Neural crest cell (in vitro differentiated cells): ENCODE measurements around the gene TXLNB. TPM values are rescaled to one million over a fixed set of nuclear protein-coding genes. Genes with fewer than 3 reads are reported as not detected.

ENCODE experiments used
- DNase-seq: peaks from one replicate; pipeline ENCODE4 v3.0.0; 2021; ENCODE audit warnings: low read depth, mixed read lengths, low spot score
- H3K27ac Mint-ChIP-seq: one replicate; pipeline ENCODE4 v1.8.0; 2021; ENCODE audit warnings: mild to moderate bottlenecking, mixed read lengths; ENCODE audit not compliant: unreplicated experiment
- H3K27me3 Mint-ChIP-seq: 2 replicates; pipeline ENCODE4 v1.8.0; 2021; ENCODE audit warnings: low read depth, mild to moderate bottlenecking, mixed read lengths
- H3K36me3 Mint-ChIP-seq: 2 replicates; pipeline ENCODE4 v1.8.0; 2021; ENCODE audit warnings: low read depth, mild to moderate bottlenecking, mixed read lengths
- H3K4me1 Mint-ChIP-seq: 2 replicates; pipeline ENCODE4 v1.8.0; 2021; ENCODE audit warnings: mixed read lengths
- H3K4me3 Mint-ChIP-seq: one replicate; pipeline ENCODE4 v1.8.0; 2021; ENCODE audit warnings: mild to moderate bottlenecking, mixed read lengths
- H3K9me3 Mint-ChIP-seq: 2 replicates; pipeline ENCODE4 v1.8.0; 2021; ENCODE audit warnings: mixed read lengths
- CTCF ChIP-seq: fragments of 200-600 bp; sonication (generic); conservative IDR thresholded peaks from 2 replicates; pipeline ENCODE4 v1.5.0; 2021; ENCODE audit warnings: antibody characterized with exemption, mild to moderate bottlenecking
- total RNA-seq: library from RNA; stranded (reverse); gene quantifications from 2 replicates; pipeline ENCODE4 v1.2.1, GENCODE V29; 2021

Gene TXLNB
- total RNA-seq, 1 donor from 2014 or later, result 0.65 TPM

- Mint-ChIP-seq H3K36me3 (peaks cover 2% of the 10 kb centered on the region), H3K9me3 (no peaks in the 10 kb centered on the region), H3K27ac (no peak overlapping the region), H3K4me1 (no peaks in the 10 kb centered on the region), H3K4me3 (no peak overlapping the region), H3K27me3 (no peaks in the 10 kb centered on the region)
- no peak for DNase-seq
- TF ChIP-seq CTCF, result no peak
Measured at GRCh38 chr6:139282684-139283083, 9.1 kb downstream of the TXLNB start.

GRCh38 chr6:139278190-139278589, 13.6 kb downstream of the TXLNB start:
- no peak for DNase-seq
- TF ChIP-seq CTCF, result no peak
- H3K27me3 Mint-ChIP-seq, result no peaks in the 10 kb centered on the region
- H3K9me3 Mint-ChIP-seq, result no peaks in the 10 kb centered on the region
- H3K27ac Mint-ChIP-seq, result no peak overlapping the region
- H3K36me3 Mint-ChIP-seq, result peaks cover 2% of the 10 kb centered on the region
- no peaks in the 10 kb centered on the region for H3K4me1 Mint-ChIP-seq
- no peak overlapping the region for H3K4me3 Mint-ChIP-seq

GRCh38 chr6:139277587-139277986, 14.2 kb downstream of the TXLNB start:
- no peak for TF ChIP-seq CTCF
- Mint-ChIP-seq H3K27ac (no peak overlapping the region), H3K4me1 (no peaks in the 10 kb centered on the region), H3K9me3 (no peaks in the 10 kb centered on the region), H3K4me3 (no peak overlapping the region), H3K27me3 (no peaks in the 10 kb centered on the region), H3K36me3 (peaks cover 2% of the 10 kb centered on the region)
- no peak for DNase-seq

GRCh38 chr6:139277161-139277560, 14.6 kb downstream of the TXLNB start:
- TF ChIP-seq CTCF, result no peak
- Mint-ChIP-seq H3K27ac (no peak overlapping the region), H3K27me3 (no peaks in the 10 kb centered on the region), H3K4me1 (no peaks in the 10 kb centered on the region), H3K9me3 (no peaks in the 10 kb centered on the region), H3K36me3 (peaks cover 2% of the 10 kb centered on the region), H3K4me3 (no peak overlapping the region)
- no peak for DNase-seq

- Mint-ChIP-seq H3K36me3 (no peaks in the 10 kb centered on the region), H3K4me1 (no peaks in the 10 kb centered on the region), H3K27me3 (no peaks in the 10 kb centered on the region), H3K27ac (no peak overlapping the region), H3K9me3 (no peaks in the 10 kb centered on the region), H3K4me3 (no peak overlapping the region)
- DNase-seq, result no peak
- no peak for TF ChIP-seq CTCF
Measured at GRCh38 chr6:139275279-139276055, 16.3 kb downstream of the TXLNB start.
